BLaER1 treated with 17β-estradiol and CSF1 and Interleukin-3, amounts not matched to agents 10 nM and 100 nM (cell line): Measurements from ENCODE around the gene IGSF1.

Experiments
- H3K27ac ChIP-seq, 11 experiments: shearing (Covaris generic); formaldehyde crosslinking; 2 replicates each; pipeline ENCODE4 v1.8.1; 2022
- H3K27me3 ChIP-seq, 11 experiments: shearing (Covaris generic); formaldehyde crosslinking; 2 replicates each; pipeline ENCODE4 v1.8.1; 2022
- H3K36me3 ChIP-seq, 11 experiments: shearing (Covaris generic); formaldehyde crosslinking; 2 replicates each; pipeline ENCODE4 v1.8.1; 2022
- H3K4me1 ChIP-seq, 10 experiments: shearing (Covaris generic); formaldehyde crosslinking; 2 replicates each; pipeline ENCODE4 v1.8.1; 2022
- H3K4me2 ChIP-seq, 11 experiments: shearing (Covaris generic); formaldehyde crosslinking; 2 replicates each; pipeline ENCODE4 v1.8.1; 2022
- H3K4me3 ChIP-seq, 10 experiments: shearing (Covaris generic); formaldehyde crosslinking; 2 replicates each; pipeline ENCODE4 v1.8.1; 2022
- H3K9ac ChIP-seq, 11 experiments: shearing (Covaris generic); formaldehyde crosslinking; 2 replicates each; pipeline ENCODE4 v1.8.1; 2022
- H3K9me3 ChIP-seq, 11 experiments: shearing (Covaris generic); formaldehyde crosslinking; replicated peaks in 1 of 11; 2 replicates each; pipeline ENCODE4 v1.8.1; 2022
- H4K20me1 ChIP-seq, 11 experiments: shearing (Covaris generic); formaldehyde crosslinking; 2 replicates each; pipeline ENCODE4 v1.8.1; 2022
- Cebpa-rat ChIP-seq, 11 experiments: shearing (Covaris generic); IDR thresholded peaks; 2 replicates each; pipeline ENCODE4 v1.8.1; 2022

IGSF1 gene

GRCh38 chrX:131288738-131289511 lies at the start of gene IGSF1:
TSS of gene IGSF1 (minus strand) at chrX:131289306. CDS start at chrX:131286674, 2,632 bp downstream.
- H3K4me2 ChIP-seq, result no peak within 1 kb of the TSS
- no peaks in the 10 kb centered on the region for H3K36me3 ChIP-seq
- no peaks in the 10 kb centered on the region; a peak in 2 of 22 replicates for H3K9me3 ChIP-seq
- no peaks in the 10 kb centered on the region for H3K4me1 ChIP-seq
- peaks cover 87 to 96% (median 95%) of the 10 kb centered on the region in 11 experiments for H3K27me3 ChIP-seq
- no peak for TF ChIP-seq Cebpa-rat (IDR thresholded peaks at IDR 0.05)
- no peak within 1 kb of the TSS for H3K27ac ChIP-seq
- H3K4me3 ChIP-seq, result no peak within 1 kb of the TSS
- H4K20me1 ChIP-seq, result no peaks in the 10 kb centered on the region; a peak in 3 of 22 replicates
- H3K9ac ChIP-seq, result no peak within 1 kb of the TSS

- H3K9ac ChIP-seq, result no peak overlapping the region
- no peaks in the 10 kb centered on the region for H3K4me1 ChIP-seq
- H3K4me2 ChIP-seq, result no peak overlapping the region
- no peak for TF ChIP-seq Cebpa-rat (IDR thresholded peaks at IDR 0.05)
- no peaks in the 10 kb centered on the region; a peak in 1 of 22 replicates for H3K9me3 ChIP-seq
- no peak overlapping the region for H3K27ac ChIP-seq
- peaks cover 60 to 91% (median 84%) of the 10 kb centered on the region in 11 experiments for H3K27me3 ChIP-seq
- H3K4me3 ChIP-seq, result no peak overlapping the region
- no peaks in the 10 kb centered on the region; a peak in 1 of 22 replicates for H4K20me1 ChIP-seq
- no peaks in the 10 kb centered on the region for H3K36me3 ChIP-seq
Measured at GRCh38 chrX:131332331-131332730, 43.2 kb upstream of the IGSF1 start.

GRCh38 chrX:131331152-131331551 lies 42.0 kb upstream of the IGSF1 start:
- no peak overlapping the region for H3K4me2 ChIP-seq
- H3K9me3 ChIP-seq, result no peaks in the 10 kb centered on the region; a peak in 1 of 22 replicates
- H4K20me1 ChIP-seq, result no peaks in the 10 kb centered on the region; a peak in 1 of 22 replicates
- H3K4me1 ChIP-seq, result no peaks in the 10 kb centered on the region
- H3K27me3 ChIP-seq, result peaks cover 55 to 87% (median 80%) of the 10 kb centered on the region in 11 experiments
- H3K9ac ChIP-seq, result no peak overlapping the region
- H3K4me3 ChIP-seq, result no peak overlapping the region
- H3K36me3 ChIP-seq, result no peaks in the 10 kb centered on the region
- TF ChIP-seq Cebpa-rat (IDR thresholded peaks at IDR 0.05), result no peak
- no peak overlapping the region for H3K27ac ChIP-seq

GRCh38 chrX:131330735-131331134 lies 41.6 kb upstream of the IGSF1 start:
- no peak overlapping the region for H3K9ac ChIP-seq
- no peak overlapping the region for H3K4me3 ChIP-seq
- no peaks in the 10 kb centered on the region for H3K36me3 ChIP-seq
- no peaks in the 10 kb centered on the region for H3K4me1 ChIP-seq
- peaks cover 57 to 89% (median 84%) of the 10 kb centered on the region in 11 experiments for H3K27me3 ChIP-seq
- H3K27ac ChIP-seq, result no peak overlapping the region
- H3K4me2 ChIP-seq, result no peak overlapping the region
- H4K20me1 ChIP-seq, result no peaks in the 10 kb centered on the region; a peak in 1 of 22 replicates
- no peaks in the 10 kb centered on the region; a peak in 1 of 22 replicates for H3K9me3 ChIP-seq
- TF ChIP-seq Cebpa-rat (IDR thresholded peaks at IDR 0.05), result no peak

- peaks cover 83 to 93% (median 90%) of the 10 kb centered on the region in 11 experiments for H3K27me3 ChIP-seq
- no peak overlapping the region for H3K4me3 ChIP-seq
- no peak for TF ChIP-seq Cebpa-rat (IDR thresholded peaks at IDR 0.05)
Measured at GRCh38 chrX:131322651-131323050, 33.5 kb upstream of the IGSF1 start.

GRCh38 chrX:131317326-131317725 lies 28.2 kb upstream of the IGSF1 start:
- no peak overlapping the region for H3K9ac ChIP-seq
- no peak overlapping the region for H3K4me2 ChIP-seq
- H3K4me1 ChIP-seq, result 0 out of 20 replicates have a peak, but pooled peaks cover 0 to 7% (median 0%) of the 10 kb centered on the region in 10 experiments
- H3K4me3 ChIP-seq, result no peak overlapping the region
- no peak for TF ChIP-seq Cebpa-rat (IDR thresholded peaks at IDR 0.05)
- H3K36me3 ChIP-seq, result no peaks in the 10 kb centered on the region
- peaks cover 0 to 5% (median 0%) of the 10 kb centered on the region in 11 experiments; a peak in 3 of 22 replicates for H4K20me1 ChIP-seq
- no peaks in the 10 kb centered on the region for H3K9me3 ChIP-seq
- H3K27ac ChIP-seq, result no peak overlapping the region
- H3K27me3 ChIP-seq, result peaks cover 81 to 100% (median 94%) of the 10 kb centered on the region in 11 experiments

More at GRCh38 chrX:131322651-131323050, 33.5 kb upstream of the IGSF1 start:
- H3K36me3 ChIP-seq, result no peaks in the 10 kb centered on the region
- no peak overlapping the region for H3K4me2 ChIP-seq
- H3K9ac ChIP-seq, result no peak overlapping the region
- no peaks in the 10 kb centered on the region for H3K9me3 ChIP-seq
- H3K4me1 ChIP-seq, result 0 out of 20 replicates have a peak, but pooled peaks cover 0 to 7% (median 0%) of the 10 kb centered on the region in 10 experiments
- H4K20me1 ChIP-seq, result peaks cover 0 to 5% (median 0%) of the 10 kb centered on the region in 11 experiments; a peak in 2 of 22 replicates
- H3K27ac ChIP-seq, result no peak overlapping the region

- H3K9ac ChIP-seq, result no peak overlapping the region
- H3K9me3 ChIP-seq, result 0 out of 22 replicates have a peak, but pooled peaks cover 0 to 6% (median 0%) of the 10 kb centered on the region in 11 experiments
- no peaks in the 10 kb centered on the region for H3K36me3 ChIP-seq
- H3K27ac ChIP-seq, result no peak overlapping the region
- 0 out of 20 replicates have a peak, but pooled peaks cover 0 to 7% (median 0%) of the 10 kb centered on the region in 10 experiments for H3K4me1 ChIP-seq
- no peak for TF ChIP-seq Cebpa-rat (IDR thresholded peaks at IDR 0.05)
- H4K20me1 ChIP-seq, result peaks cover 0 to 5% (median 0%) of the 10 kb centered on the region in 11 experiments; a peak in 3 of 22 replicates
- peaks cover 70 to 100% (median 93%) of the 10 kb centered on the region in 11 experiments for H3K27me3 ChIP-seq
- no peak overlapping the region for H3K4me3 ChIP-seq
- H3K4me2 ChIP-seq, result no peak overlapping the region
Measured at GRCh38 chrX:131316260-131316659, 27.2 kb upstream of the IGSF1 start.

GRCh38 chrX:131308980-131309379 lies 19.9 kb upstream of the IGSF1 start:
- Histone ChIP-seq H4K20me1 (no peaks in the 10 kb centered on the region), H3K4me3 (no peak overlapping the region), H3K4me1 (0 out of 20 replicates have a peak, but pooled peaks cover 0 to 3% (median 0%) of the 10 kb centered on the region in 10 experiments), H3K27ac (no peak overlapping the region), H3K9me3 (peaks cover 0 to 6% (median 0%) of the 10 kb centered on the region in 11 experiments; a peak in 1 of 22 replicates), H3K36me3 (no peaks in the 10 kb centered on the region), H3K27me3 (peaks cover 54 to 98% (median 91%) of the 10 kb centered on the region in 11 experiments), H3K4me2 (no peak overlapping the region), H3K9ac (no peak overlapping the region)
- no peak for TF ChIP-seq Cebpa-rat (IDR thresholded peaks at IDR 0.05)

GRCh38 chrX:131306601-131307000 lies 17.5 kb upstream of the IGSF1 start:
- Histone ChIP-seq H3K27me3 (peaks cover 74 to 98% (median 95%) of the 10 kb centered on the region in 11 experiments), H4K20me1 (no peaks in the 10 kb centered on the region), H3K4me3 (no peak overlapping the region), H3K36me3 (no peaks in the 10 kb centered on the region), H3K27ac (no peak overlapping the region), H3K9me3 (no peaks in the 10 kb centered on the region; a peak in 1 of 22 replicates), H3K4me1 (0 out of 20 replicates have a peak, but pooled peaks cover 0 to 3% (median 0%) of the 10 kb centered on the region in 10 experiments), H3K9ac (no peak overlapping the region), H3K4me2 (no peak overlapping the region)
- TF ChIP-seq Cebpa-rat (IDR thresholded peaks at IDR 0.05), result no peak
